K562 (cell line): ENCODE data around the gene DGAT2. TPM values are rescaled to one million over a fixed set of nuclear protein-coding genes. Genes with fewer than 3 reads are reported as not detected.

ENCODE experiments used
- ARID1B ChIP-seq: fragments of 450-650 bp; IDR thresholded peaks from 2 replicates; pipeline ENCODE4 v1.6.1; 2016; ENCODE audit warnings: antibody characterized with exemption, mild to moderate bottlenecking, inconsistent platforms
- ARID3A ChIP-seq: IDR thresholded peaks from 2 replicates; pipeline ENCODE4 v1.6.1; 2012; ENCODE audit warnings: low read depth, low read length, improper control_type of control experiment, borderline replicate concordance
- MED1 ChIP-seq: sonication (generic); formaldehyde crosslinking; IDR thresholded peaks from 2 replicates; pipeline ENCODE4 v1.8.1; 2023; ENCODE audit warnings: missing genetic modification reagents, borderline replicate concordance
- THRB ChIP-seq: fragments of 450-650 bp; formaldehyde crosslinking; conservative IDR thresholded peaks from 2 replicates; pipeline ENCODE4 v1.4.0; 2022; ENCODE audit warnings: mild to moderate bottlenecking, missing genetic modification characterization
- VEZF1 ChIP-seq: fragments of 200-800 bp; sonication (Bioruptor generic); IDR thresholded peaks from 2 replicates; pipeline ENCODE4 v1.6.1; 2017; ENCODE audit warnings: missing genetic modification characterization, missing compliant biosample characterization
- WHSC1 ChIP-seq: IDR thresholded peaks from one replicate; pipeline ENCODE4 v1.6.1; 2012; ENCODE audit warnings: low read length, control low read depth, inconsistent platforms
- polyA plus RNA-seq, 8 experiments: library from polyadenylated mRNA; depleted of rRNA in 4 of 8; stranded (reverse) in 5 of 8; unstranded in 3 of 8; fragments of >200 nt; fragmentation: Nextera tagmentation in 2 of 8; fragmentation: Illumina TruSeq in 1 of 8; extraction: Ambion mirVana in 2 of 8; extraction: Trizol in 1 of 8; gene quantifications; 2 replicates each; pipeline versions ENCODE4 v1.2.1 to v1.2.3, GENCODE V29; 2011 to 2014; ENCODE audit warnings: inconsistent platforms in 1 of 8, missing spikeins in 1 of 8
- total RNA-seq, 7 experiments: library from RNA; depleted of rRNA in 6 of 7; stranded (reverse); fragments of >200 nt in 6 of 7; fragmentation: Illumina TruSeq in 2 of 7; extraction: Trizol in 2 of 7; gene quantifications; 2 replicates each; pipeline versions ENCODE4 v1.2.1 to v1.2.3, GENCODE V29; 2011 to 2021; ENCODE audit warnings: low replicate concordance in 1 of 7

The DGAT2 gene
- total and polyA plus RNA-seq, 9 of the 15 experiments (the other 6 are each of a cell fraction or from before 2014, with no cell fraction given) = 0.68 to 2.8 (median 1.8) TPM

GRCh38 chr11:75823415-75823814, 54.8 kb downstream of the DGAT2 start (continued):
- TF ChIP-seq THRB (no peak), ARID1B (no peak), MED1 (CRISPR knock-in tag) (no peak), WHSC1 (no peak), ARID3A (no peak), VEZF1 (CRISPR knock-in tag) (no peak)
